IMR-90 (cell line): ENCODE data around the gene MTM1. TPM values are rescaled to one million over a fixed set of nuclear protein-coding genes. Genes with fewer than 3 reads are reported as not detected.

Experiments used
- ATAC-seq: fragments of 200-7000 bp; cut with Tn5 transposase; 2 replicates; pipeline ENCODE4 v1.9.1; 2020; ENCODE audit warnings: low read depth, mild to moderate bottlenecking, moderate library complexity
- BruUV-seq: library from RNA; stranded (reverse); fragments of 400-500 nt; replicated peaks from 2 replicates; lab custom pipeline; 2021; lab: Mats Ljungman, UMichigan
- CTCF ChIA-PET: fragments of 300-600 bp; formaldehyde crosslinking; extraction: SDS; loops from one replicate; lab custom pipeline; 2021; ENCODE audit warnings: antibody characterized with exemption; lab: Yijun Ruan, JAX
- POLR2A ChIA-PET: fragments of 300-600 bp; sonication (Branson Sonifier 250); formaldehyde crosslinking; loops from one replicate; lab custom pipeline; 2022; ENCODE audit warnings: antibody characterized with exemption; ENCODE audit not compliant: unreplicated experiment; lab: Charles Lee
- DNase-seq: peaks from one replicate; pipeline ENCODE4 v3.0.0; 2013
- H2AFZ ChIP-seq: replicated peaks from 2 replicates; pipeline ENCODE3; 2013; ENCODE audit warnings: low read length, mild to moderate bottlenecking; ENCODE audit not compliant: poor library complexity
- H2AK5ac ChIP-seq: 2 replicates; pipeline ENCODE4 v1.6.1; 2013; ENCODE audit warnings: low read depth, low read length, inconsistent platforms
- H2AK9ac ChIP-seq: replicated peaks from 2 replicates; pipeline ENCODE3; 2013; ENCODE audit warnings: mild to moderate bottlenecking, low read depth, low read length, moderate library complexity; ENCODE audit not compliant: poor library complexity
- H2BK120ac ChIP-seq: 2 replicates; pipeline ENCODE4 v1.6.1; 2013; ENCODE audit warnings: low read depth, low read length, inconsistent platforms
- H2BK15ac ChIP-seq: 3 replicates; pipeline ENCODE4 v1.6.1; 2013; ENCODE audit warnings: low read depth, low read length, inconsistent platforms
- H2BK20ac ChIP-seq: 2 replicates; pipeline ENCODE4 v1.6.1; 2013; ENCODE audit warnings: low read depth, mild to moderate bottlenecking, inconsistent platforms, low read length, moderate library complexity
- H2BK5ac ChIP-seq: 2 replicates; pipeline ENCODE4 v1.6.1; 2013; ENCODE audit warnings: mild to moderate bottlenecking, low read depth, low read length, inconsistent platforms; ENCODE audit not compliant: poor library complexity, severe bottlenecking
- H3K14ac ChIP-seq: replicated peaks from 2 replicates; pipeline ENCODE4 v1.6.1; 2013; ENCODE audit warnings: low read depth, low read length, inconsistent platforms
- H3K18ac ChIP-seq: 2 replicates; pipeline ENCODE4 v1.6.1; 2013; ENCODE audit warnings: low read depth, low read length, control low read depth
- H3K23ac ChIP-seq: 2 replicates; pipeline ENCODE4 v1.6.1; 2013; ENCODE audit warnings: low read depth, low read length, inconsistent platforms
- H3K27ac ChIP-seq: 2 replicates; pipeline ENCODE4 v1.5.1; 2013; ENCODE audit warnings: mild to moderate bottlenecking, control low read depth, low read length; ENCODE audit not compliant: insufficient read depth
- H3K27me3 ChIP-seq: 2 replicates; pipeline ENCODE4 v1.6.1; 2013; ENCODE audit warnings: low read length; ENCODE audit not compliant: control insufficient read depth, insufficient read depth
- H3K36me3 ChIP-seq: 2 replicates; pipeline ENCODE4 v1.6.1; 2013; ENCODE audit warnings: low read length, mixed read lengths; ENCODE audit not compliant: control insufficient read depth, insufficient read depth
- H3K4ac ChIP-seq: 2 replicates; pipeline ENCODE4 v1.6.1; 2013; ENCODE audit warnings: low read depth, low read length, inconsistent platforms
- H3K4me1 ChIP-seq: 2 replicates; pipeline ENCODE4 v1.6.1; 2013; ENCODE audit warnings: low read length, mixed read lengths; ENCODE audit not compliant: control insufficient read depth, insufficient read depth
- H3K4me2 ChIP-seq: 2 replicates; pipeline ENCODE4 v1.6.1; 2013; ENCODE audit warnings: low read depth, mild to moderate bottlenecking, control low read depth, low read length, moderate library complexity
- H3K4me3 ChIP-seq: 2 replicates; pipeline ENCODE4 v1.5.1; 2013; ENCODE audit warnings: low read depth, mild to moderate bottlenecking, control low read depth, low read length, moderate library complexity; ENCODE audit not compliant: insufficient read depth
- H3K56ac ChIP-seq: 2 replicates; pipeline ENCODE4 v1.6.1; 2013; ENCODE audit warnings: low read length, inconsistent platforms; ENCODE audit not compliant: insufficient read depth; ENCODE audit errors: extremely low read depth
- H3K79me1 ChIP-seq, 2 experiments: 2 replicates each; pipeline ENCODE4 v1.6.1; 2013; ENCODE audit warnings: low read length in 2 of 2, inconsistent platforms in 1 of 2, low read depth in 1 of 2
- H3K9ac ChIP-seq: 2 replicates; pipeline ENCODE4 v1.6.1; 2013; ENCODE audit warnings: low read depth, low read length, control low read depth
- H3K9me1 ChIP-seq: 2 replicates; pipeline ENCODE4 v1.6.1; 2013; ENCODE audit warnings: low read length, inconsistent platforms; ENCODE audit not compliant: insufficient read depth
- H3K9me3 ChIP-seq: 2 replicates; pipeline ENCODE4 v1.6.1; 2013; ENCODE audit warnings: low read length; ENCODE audit not compliant: control insufficient read depth, insufficient read depth
- H4K20me1 ChIP-seq: 2 replicates; pipeline ENCODE4 v1.6.1; 2013; ENCODE audit warnings: low read length, inconsistent platforms; ENCODE audit not compliant: insufficient read depth
- H4K5ac ChIP-seq: 2 replicates; pipeline ENCODE4 v1.6.1; 2013; ENCODE audit warnings: mild to moderate bottlenecking, low read depth, low read length, control low read depth
- H4K8ac ChIP-seq, 2 experiments: 2 replicates each; pipeline ENCODE4 v1.6.1; 2013; ENCODE audit warnings: low read depth in 2 of 2, low read length in 2 of 2, control low read depth in 1 of 2, inconsistent platforms in 1 of 2
- H4K91ac ChIP-seq: 2 replicates; pipeline ENCODE4 v1.6.1; 2013; ENCODE audit warnings: low read depth, low read length, inconsistent platforms; ENCODE audit not compliant: insufficient read depth
- BHLHE40 ChIP-seq: fragments of 150-350 bp; IDR thresholded peaks from 2 replicates; pipeline ENCODE4 v1.6.1; 2016; ENCODE audit warnings: mild to moderate bottlenecking, low read depth, low read length
- CEBPB ChIP-seq: IDR thresholded peaks from 2 replicates; pipeline ENCODE4 v1.6.1; 2012; ENCODE audit warnings: low read depth, low read length, improper control_type of control experiment
- CHD1 ChIP-seq: IDR thresholded peaks from 2 replicates; pipeline ENCODE4 v1.6.1; 2012; ENCODE audit warnings: low read depth, low read length, improper control_type of control experiment
- FOS ChIP-seq: fragments of 150-350 bp; IDR thresholded peaks from 2 replicates; pipeline ENCODE4 v1.6.1; 2016; ENCODE audit warnings: low read depth, low read length
- MAZ ChIP-seq: IDR thresholded peaks from 2 replicates; pipeline ENCODE4 v1.6.1; 2012; ENCODE audit warnings: low read depth, mild to moderate bottlenecking, low read length, improper control_type of control experiment, moderate library complexity, borderline replicate concordance
- MXI1 ChIP-seq: IDR thresholded peaks from 2 replicates; pipeline ENCODE4 v1.6.1; 2012; ENCODE audit warnings: low read depth, mild to moderate bottlenecking, low read length, moderate library complexity, borderline replicate concordance
- NFE2L2 ChIP-seq: fragments of 150-350 bp; IDR thresholded peaks from 2 replicates; pipeline ENCODE4 v1.6.1; 2016; ENCODE audit warnings: low read depth, mild to moderate bottlenecking, low read length
- POLR2A ChIP-seq: IDR thresholded peaks from 2 replicates; pipeline ENCODE4 v1.6.1; 2012; ENCODE audit warnings: mild to moderate bottlenecking, low read depth, low read length
- RAD21 ChIP-seq: IDR thresholded peaks from 2 replicates; pipeline ENCODE4 v1.6.1; 2012; ENCODE audit warnings: low read length, improper control_type of control experiment
- RCOR1 ChIP-seq: IDR thresholded peaks from 2 replicates; pipeline ENCODE4 v1.6.1; 2012; ENCODE audit warnings: mild to moderate bottlenecking, low read length, improper control_type of control experiment; ENCODE audit not compliant: insufficient replicate concordance
- RFX5 ChIP-seq: IDR thresholded peaks from 2 replicates; pipeline ENCODE4 v1.8.0; 2012; ENCODE audit warnings: low read depth, mild to moderate bottlenecking, low read length, moderate library complexity
- SMC3 ChIP-seq: fragments of 150-350 bp; IDR thresholded peaks from 2 replicates; pipeline ENCODE4 v1.6.1; 2016; ENCODE audit warnings: low read depth, mild to moderate bottlenecking, antibody characterized with exemption, low read length, moderate library complexity
- WGBS, 2 experiments: methylation state at CpG; one replicate each; pipeline versions ENCODE4 v1.1.5 to v1.1.7; 2013; ENCODE audit warnings: missing lambda C conversion rate in 2 of 2; ENCODE audit not compliant: insufficient read length in 1 of 2; ENCODE audit errors: extremely low coverage in 2 of 2; 5-methylcytosine and 5-hydroxymethylcytosine counted together
- dilution Hi-C: fragments of 300-500 bp; cut with HindIII; formaldehyde crosslinking; loops from one replicate; pipeline ENCODE4 v1.14.3; 2018; ENCODE audit warnings: low sequenced_read_pairs; ENCODE audit not compliant: unreplicated experiment
- in situ Hi-C: fragments of 300-500 bp; cut with MboI; formaldehyde crosslinking; loops from 3 replicates; pipeline ENCODE4 v1.14.3; 2019; ENCODE audit warnings: low sequenced_read_pairs, inconsistent platforms, mixed read lengths
- intact Hi-C: fragments of 100-400 bp; cut with micrococcal nuclease; formaldehyde crosslinking; loops from 2 replicates; pipeline ENCODE4 v1.10.0; 2022
- polyA plus RNA-seq, 3 experiments: library from polyadenylated mRNA; depleted of rRNA; stranded (reverse); fragments of >200 nt; gene quantifications; 2 replicates each; pipeline ENCODE4 v1.2.3, GENCODE V29; 2012; ENCODE audit warnings: low replicate concordance in 1 of 3
- total RNA-seq: library from RNA; depleted of rRNA; stranded (reverse); fragments of >200 nt; gene quantifications from 2 replicates; pipeline ENCODE4 v1.2.3, GENCODE V29; 2012

MTM1 gene
- total and polyA plus RNA-seq, 2 of the 4 experiments (the other 2 are of a cell fraction), result 3.8 to 5.6 TPM

DNA sequence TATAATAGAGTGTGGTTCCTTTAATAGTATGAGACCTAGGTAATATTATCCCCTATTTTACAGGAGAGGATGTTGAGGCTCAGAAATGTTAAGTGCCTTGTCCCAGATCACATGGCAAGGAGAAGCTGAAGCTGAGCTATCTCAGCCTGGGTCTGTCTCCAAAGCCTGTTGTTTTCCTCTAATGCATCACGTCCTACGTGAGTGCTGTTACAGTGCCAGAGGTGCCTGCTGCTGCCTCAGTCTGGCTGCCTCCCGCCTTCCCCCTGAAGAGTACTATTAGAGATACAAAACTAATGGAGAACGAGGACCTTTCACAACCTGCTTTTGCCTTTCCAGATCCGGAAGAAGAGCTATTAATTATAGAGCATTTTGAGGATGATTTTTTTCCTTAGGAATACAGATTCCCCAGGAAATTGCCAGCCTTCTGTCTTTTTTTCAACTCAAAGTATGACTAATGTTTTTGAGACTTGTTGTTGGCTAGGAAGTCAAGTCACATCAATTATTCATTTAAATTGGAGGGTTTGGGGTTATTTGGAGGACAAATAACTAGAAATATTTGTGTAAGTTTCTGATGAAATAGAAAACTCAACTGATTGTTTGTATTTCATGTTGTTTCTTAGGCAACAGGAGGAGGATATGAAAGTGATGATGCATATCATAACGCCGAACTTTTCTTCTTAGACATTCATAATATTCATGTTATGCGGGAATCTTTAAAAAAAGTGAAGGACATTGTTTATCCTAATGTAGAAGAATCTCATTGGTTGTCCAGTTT is 80.9 kb downstream of the MTM1 start:
- no peak overlapping the region for H3K18ac ChIP-seq
- H3K4me1 ChIP-seq, result peaks cover 2% of the 10 kb centered on the region; the same call in 1 of the 2 replicates
- BruUV-seq, result no TSS peak
- H3K4me2 ChIP-seq, result no peak overlapping the region
- no peak for TF ChIP-seq NFE2L2
- TF ChIP-seq RCOR1, result no peak
- no peak for TF ChIP-seq SMC3
- TF ChIP-seq CHD1, result no peak
- TF ChIP-seq RAD21, result no peak
- TF ChIP-seq RFX5, result no peak
- no peak for TF ChIP-seq MAZ
- no peak for TF ChIP-seq POLR2A
- TF ChIP-seq MXI1, result no peak
- no peak for TF ChIP-seq FOS
- no peak for TF ChIP-seq BHLHE40
- no peak for TF ChIP-seq CEBPB
- H2BK20ac ChIP-seq, result no peak overlapping the region
- peak; percentile 65 for ATAC-seq
- no peaks in the 10 kb centered on the region for H3K9me3 ChIP-seq
- in situ Hi-C loops (no loop called here), dilution Hi-C loops (no loop called here), intact Hi-C loops (no loop called here)
- no peaks in the 10 kb centered on the region for H3K9me1 ChIP-seq
- H4K91ac ChIP-seq, result no peak overlapping the region; the same call in 1 of the 2 replicates
- no peaks in the 10 kb centered on the region for H3K79me1 ChIP-seq
- H3K27ac ChIP-seq, result peak overlapping the region; percentile 41; the same call in 1 of the 2 replicates
- H2BK5ac ChIP-seq, result peak overlapping the region; percentile 5
- no peaks in the 10 kb centered on the region for H3K27me3 ChIP-seq
- no peak overlapping the region for H4K5ac ChIP-seq
- H3K4ac ChIP-seq, result peak overlapping the region; percentile 16; the same call in 1 of the 2 replicates
- H2AK9ac ChIP-seq, result no peak overlapping the region
- DNase-seq, result peak; percentile 57
- H2AFZ ChIP-seq, result peak overlapping the region; percentile 21
- peak overlapping the region in 1 of 2 experiments; percentile 24; a peak in 1 of 4 replicates for H4K8ac ChIP-seq
- peak overlapping the region; percentile 48; the same call in 1 of the 2 replicates for H3K14ac ChIP-seq
- ChIA-PET POLR2A (no interaction called here), CTCF (interaction anchor here (1.0 kb wide), 1 partner anchor 9 kb away, joined by 3 read pairs; no protein-coding TSS in a partner anchor)
- H4K20me1 ChIP-seq, result no peaks in the 10 kb centered on the region
- no peak overlapping the region for H2BK15ac ChIP-seq
- WGBS, 2 experiments, result no CpG with 5 or more reads among the region's 8 CpGs
- no peak overlapping the region for H2AK5ac ChIP-seq
- H3K36me3 ChIP-seq, result no peaks in the 10 kb centered on the region
- no peak overlapping the region for H3K56ac ChIP-seq
- H3K9ac ChIP-seq, result no peak overlapping the region
- peak overlapping the region; percentile 6; the same call in 1 of the 2 replicates for H2BK120ac ChIP-seq
- H3K23ac ChIP-seq, result peak overlapping the region; percentile 11; the same call in 1 of the 2 replicates
- H3K4me3 ChIP-seq, result no peak overlapping the region
